GM19240 (cell line): ENCODE measurements around the gene DUSP28.

Source experiments
- DNase-seq: peaks from one replicate; pipeline ENCODE4 v3.0.0; 2011; ENCODE audit warnings: low spot score; ENCODE audit not compliant: insufficient read length

Gene DUSP28

DNA sequence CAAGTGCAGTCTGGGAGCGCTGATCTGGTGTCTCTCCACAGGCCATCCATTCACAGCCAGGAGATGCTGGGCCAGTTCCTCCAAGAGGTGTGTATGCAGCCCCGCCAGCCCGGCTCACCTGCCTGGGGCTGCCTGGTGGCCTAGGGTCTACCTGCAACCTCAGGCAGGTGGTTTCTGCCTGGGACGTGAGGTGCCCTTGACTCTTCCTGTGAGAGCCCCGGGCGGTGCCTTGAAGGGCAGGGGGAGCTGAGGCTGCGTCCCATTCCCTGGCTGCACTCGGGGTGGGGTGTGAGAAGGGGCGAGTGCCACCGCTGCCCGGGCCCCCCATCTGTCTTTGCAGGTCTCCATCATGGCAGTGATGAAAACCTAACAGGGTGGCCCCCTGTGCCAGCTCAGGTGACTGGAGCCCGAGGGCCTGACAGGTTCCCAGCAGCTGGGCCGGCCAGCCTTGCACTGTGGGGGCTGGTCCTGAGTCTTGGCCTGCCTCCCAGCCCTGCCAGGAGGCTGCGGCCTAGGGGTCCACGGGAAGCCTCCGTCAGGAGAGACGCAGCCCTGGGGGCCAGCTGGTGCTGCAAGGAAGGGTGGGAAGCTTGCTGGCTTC is 38.3 kb downstream of the DUSP28 start:
- no peak for DNase-seq

DNA sequence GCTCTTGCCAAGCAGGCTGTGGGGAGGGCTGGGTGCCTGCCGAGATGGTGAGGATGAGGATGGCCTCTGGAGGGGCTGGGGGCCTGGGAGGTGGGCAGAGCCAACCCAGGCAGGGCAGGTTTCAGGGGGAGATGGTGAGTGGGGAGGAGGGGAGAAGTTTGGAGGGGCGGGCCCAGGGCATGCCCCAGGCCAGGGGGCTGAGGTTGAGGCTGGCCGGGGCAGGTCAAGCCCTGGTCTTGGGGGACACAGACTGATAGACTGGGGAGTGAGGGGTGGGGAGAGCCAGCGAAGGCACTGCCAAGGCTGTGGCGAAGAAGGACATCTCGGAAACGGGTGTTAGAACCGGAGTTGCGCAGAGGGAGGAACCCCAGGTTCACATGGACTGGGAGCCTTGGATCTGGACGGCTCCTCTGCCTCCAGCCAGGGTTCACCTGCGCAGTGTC is 39.0 kb downstream of the DUSP28 start:
- no peak for DNase-seq

DNA sequence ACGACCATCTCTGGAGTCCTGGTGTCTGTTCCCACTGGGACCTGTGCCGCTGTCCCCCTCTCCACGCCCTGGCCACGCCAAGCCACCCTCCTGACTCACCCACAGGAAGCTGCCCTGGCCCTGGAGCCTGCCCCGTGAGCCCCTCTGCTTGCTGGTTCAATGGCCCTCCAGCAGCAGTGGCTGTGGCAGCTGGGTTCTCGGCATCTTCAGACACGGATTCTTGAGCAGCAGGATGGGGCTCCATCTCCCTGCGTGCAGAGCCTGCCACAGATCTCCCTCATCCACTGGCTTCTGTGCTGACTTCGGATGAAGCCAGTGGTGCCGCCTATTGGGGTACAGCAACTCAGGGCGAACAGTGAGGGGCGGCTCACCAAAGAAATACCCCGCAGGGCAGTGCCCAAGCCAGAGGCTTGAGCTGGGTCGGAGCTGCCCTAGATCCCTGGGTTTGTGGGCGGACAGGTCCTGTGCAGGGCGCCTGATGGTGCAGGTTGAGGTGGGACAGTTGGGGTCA is 40.3 kb downstream of the DUSP28 start:
- no peak for DNase-seq

DNA sequence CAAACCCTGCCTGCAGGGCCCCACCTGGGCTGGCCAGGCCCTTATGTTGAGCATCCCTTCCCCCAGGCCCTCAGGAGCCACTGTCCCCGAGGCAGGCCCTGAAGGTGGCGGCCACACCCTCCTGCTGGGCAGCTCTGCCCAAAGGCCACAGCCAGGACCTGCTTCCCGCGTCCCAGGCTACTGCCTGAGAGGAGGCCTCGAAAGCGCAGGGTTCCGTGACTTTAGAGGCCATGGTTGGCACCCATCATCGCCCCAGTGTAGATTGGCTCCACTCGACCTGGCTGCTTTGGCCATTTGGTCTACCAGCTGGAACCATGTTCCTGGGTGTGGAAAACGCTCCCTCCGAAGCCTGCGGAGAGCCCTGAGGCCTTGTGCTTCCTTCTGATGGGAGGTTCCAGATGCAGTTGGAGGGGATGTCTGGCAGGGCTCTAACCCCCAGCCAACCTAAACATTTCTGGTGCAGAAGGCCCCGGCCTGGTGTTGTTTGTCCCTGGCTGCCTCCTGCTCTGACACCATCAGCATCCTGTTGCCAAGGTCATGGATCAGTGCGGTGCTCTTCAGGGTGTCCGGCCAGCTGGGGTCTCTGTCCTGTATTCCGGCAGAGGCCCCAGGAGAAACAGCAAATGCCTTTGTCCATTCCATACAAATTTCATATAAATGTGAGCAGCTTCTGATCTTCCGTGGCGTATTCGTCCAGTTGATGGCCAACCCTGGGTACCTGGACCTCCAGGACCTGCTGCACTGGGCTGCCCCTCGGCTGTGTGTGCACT is 41.1 kb downstream of the DUSP28 start:
- DNase-seq = no peak

DNA sequence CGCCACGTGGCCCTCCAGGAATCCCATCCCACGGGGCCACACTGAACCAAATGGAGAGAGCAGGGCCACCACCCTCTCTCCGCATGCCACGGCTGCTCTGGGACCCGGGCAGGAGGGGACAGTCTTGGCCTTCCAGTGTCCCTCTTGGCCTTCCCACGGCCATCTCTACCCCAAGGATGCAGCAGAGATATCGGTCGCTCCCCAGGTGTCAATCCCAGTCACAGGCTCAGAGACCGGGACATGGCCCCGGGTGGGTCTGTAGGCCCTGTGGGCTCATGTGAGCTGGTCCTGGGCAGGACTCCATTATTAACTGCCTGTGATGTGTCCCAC is 41.6 kb downstream of the DUSP28 start:
- DNase-seq = no peak

DNA sequence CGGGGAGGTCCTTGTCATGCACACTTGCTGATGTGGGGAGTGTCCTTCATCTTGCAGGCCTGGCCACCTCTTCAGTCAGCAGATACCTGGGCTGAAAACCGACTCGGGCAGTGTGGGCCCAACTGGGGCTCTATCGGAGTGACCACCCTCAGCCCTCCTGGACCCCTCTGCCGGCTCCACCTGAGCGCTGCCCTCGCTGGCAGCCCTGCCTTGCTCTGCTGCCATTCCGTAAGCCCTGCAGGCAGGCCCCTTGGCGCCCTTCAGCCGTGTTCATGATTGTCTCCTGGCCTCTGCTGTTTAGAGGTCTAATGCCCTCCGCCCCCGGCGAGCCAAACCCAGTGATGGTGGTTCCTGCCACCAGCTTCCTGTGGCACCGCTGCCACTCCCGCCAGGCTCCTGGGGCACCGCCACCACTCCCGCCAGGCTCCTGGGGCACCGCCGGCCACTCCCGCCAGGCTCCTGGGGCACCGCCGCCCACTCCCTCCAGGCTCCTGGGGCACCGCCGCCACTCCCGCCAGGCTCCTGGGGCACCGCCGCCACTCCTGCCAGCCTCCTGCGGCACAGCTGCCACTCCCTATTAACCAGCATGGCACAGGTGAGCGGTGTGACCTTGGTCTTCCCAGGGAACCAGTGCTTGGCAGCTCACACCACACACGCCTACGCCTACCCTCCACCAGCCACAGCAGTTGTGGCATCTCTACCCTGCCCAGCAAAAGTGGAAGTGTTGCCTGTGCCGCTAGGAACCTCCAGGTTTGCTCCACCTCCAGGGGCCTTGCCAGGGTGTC is 42.3 kb downstream of the DUSP28 start:
- no peak for DNase-seq

DNA sequence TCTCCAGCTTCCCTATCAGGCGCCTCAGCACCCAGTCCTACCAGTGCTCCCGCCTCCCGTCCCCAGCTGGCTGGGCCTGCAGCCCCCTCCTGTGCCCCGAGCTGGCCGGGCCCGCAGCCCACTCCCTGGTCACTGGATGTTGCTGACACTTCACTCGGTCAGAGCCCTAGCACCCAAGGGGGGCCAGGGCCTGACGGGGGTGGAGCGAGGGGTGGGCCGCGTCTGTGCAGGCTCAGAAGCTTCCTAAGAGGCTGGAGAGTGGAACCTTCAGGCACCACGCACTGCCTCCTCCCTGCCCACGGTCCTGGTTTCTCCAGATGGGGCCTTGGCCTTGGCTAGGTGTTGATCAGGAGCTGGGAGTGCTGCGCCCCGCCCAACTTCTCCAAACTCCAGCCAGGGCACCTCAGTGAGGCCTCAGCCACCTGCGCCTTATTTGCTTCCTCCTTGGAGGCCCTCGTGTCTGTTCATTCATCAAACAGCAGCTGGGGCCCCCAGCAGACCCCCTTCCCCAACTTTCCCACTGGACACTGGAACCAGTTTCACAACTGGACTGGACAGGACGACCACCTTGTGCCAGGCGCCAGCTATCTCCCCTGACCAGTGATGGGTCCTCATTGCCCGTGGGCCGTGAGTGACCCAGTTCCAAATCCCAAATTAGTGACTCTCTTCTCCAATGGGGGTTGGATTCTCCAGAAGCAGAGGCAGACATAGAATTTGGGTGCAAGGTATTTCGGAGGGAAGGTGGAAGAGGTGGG is 43.1 kb downstream of the DUSP28 start:
- no peak for DNase-seq

DNA sequence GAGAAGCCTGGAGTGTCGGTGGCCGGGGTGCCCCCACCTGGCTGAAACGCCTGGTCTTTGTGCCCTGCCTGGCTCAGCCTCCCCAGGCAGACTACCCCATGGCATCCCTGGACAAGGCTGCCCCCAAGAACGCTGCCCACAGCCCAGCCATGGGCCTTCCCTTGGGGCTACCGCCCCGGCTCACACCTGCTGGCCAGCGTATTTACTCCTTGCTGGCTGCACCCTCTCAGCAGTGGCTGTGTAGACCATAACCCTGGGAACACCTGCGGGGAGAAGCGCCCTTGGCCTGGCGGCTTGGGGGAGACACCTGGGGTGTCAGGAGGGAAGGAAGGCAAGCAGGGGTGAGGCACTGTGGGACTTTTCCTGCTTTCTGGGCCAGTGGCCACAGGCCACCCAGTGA is 43.7 kb downstream of the DUSP28 start:
- DNase-seq = no peak

DNA sequence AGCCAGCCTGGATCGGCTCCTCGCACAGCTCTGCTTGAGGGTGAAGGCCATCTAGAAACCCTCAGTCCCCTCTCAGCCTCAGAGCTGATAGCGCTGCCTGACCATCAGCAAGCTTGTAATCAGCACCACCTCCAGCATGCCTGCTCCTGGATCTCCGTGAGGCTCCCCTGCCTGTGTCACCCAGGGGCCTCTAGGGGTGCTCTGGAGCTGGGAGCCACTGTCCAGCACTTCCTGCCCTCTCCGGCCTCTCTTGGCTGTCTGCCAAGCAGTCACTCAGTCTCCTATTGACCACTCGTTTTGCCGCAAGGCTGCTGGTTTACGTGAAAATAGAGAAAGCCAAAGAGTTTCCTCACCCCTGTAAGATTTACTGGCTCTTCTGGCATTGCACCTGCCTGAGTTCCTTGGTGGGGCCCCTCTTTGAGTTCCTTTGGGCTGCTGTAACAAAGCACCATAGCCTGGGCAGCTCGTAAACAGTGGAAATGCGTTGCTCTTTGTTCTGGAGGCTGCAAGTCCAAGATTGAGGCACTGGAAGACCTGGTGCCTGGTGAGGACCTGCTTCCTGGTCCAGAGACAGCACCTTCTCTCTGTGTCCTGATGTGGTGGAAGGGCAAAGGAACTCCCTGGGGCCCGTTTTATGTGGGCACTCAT is 44.3 kb downstream of the DUSP28 start:
- DNase-seq = peak; percentile 64

DNA sequence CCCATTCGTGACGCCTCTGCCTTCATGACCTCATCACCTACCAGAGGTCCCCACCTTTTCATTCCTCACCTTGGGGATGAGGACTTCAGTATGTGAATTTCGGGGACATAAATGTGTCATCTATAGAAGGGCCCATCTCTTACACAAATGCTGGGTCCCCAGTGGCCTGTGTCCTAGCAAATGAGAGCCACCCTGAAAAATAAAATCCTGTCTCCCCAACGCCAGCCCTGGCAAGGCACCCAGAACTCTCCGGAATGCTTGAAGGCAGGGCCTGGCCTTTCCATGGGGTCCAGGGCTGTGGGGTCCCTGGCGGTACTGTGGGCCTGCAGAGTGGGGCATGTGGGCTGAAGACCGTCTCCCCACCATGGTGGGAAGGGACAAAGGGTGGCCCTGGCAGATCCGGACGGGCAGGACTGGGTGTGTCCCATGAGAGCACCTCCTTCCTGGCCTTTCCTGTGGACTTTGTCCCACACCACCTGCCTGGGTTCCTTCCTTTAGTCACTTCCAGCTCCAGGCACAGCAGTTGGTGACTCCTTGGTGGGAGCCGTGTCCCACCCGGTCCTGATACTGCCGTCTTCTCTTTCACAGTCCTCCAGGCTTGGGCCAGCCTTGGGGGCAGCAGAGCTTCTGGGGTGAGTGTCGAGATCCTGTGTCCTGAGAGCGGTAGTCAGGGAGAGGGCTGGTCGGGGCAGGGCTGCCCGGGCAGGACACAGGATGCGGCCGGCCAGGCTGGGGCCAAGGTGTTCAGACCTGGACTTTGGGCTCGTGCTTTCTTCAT is 45.0 kb downstream of the DUSP28 start:
- DNase-seq = no peak

DNA sequence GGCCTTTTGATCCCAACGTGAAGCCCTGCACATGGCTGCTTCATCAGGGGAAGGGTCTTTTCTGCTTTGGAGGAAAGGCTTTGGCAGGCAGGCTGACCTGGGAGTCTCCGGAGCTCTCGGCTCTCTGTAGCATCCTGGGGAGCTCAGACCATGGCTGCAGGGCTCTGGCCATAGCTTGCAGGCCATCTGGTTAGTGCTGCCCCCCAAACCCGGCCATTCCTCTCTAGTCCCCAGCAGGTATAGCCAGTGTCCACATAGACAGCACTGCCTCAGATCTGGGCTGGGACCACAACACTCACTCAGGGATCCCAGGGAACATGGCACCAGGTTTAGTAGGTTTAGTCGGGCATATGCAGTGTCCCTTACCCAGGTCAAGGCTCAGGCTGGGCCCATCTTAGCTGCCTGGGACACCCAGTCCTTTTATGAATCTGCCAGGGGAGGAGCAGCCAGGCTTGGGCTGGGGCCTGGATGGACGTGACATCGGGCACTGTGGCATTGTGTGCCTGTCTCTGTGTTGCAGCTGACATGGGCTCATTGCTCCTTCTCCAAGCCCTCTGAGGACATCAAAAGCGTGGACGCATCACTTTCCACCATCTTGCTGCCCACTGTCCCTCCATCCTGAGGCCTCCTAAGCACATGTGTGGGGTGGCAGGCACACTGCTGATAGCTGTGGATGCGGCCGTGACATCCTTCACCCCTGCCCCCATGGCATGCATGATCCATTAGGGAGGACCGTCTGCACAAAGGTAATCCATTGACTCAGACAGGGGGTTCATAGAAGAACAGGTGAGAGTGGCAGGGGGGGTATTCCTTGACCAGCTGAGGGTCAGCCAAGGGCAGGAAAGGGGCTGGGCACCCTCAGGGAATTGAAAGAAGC is 45.9 kb downstream of the DUSP28 start:
- DNase-seq = no peak

DNA sequence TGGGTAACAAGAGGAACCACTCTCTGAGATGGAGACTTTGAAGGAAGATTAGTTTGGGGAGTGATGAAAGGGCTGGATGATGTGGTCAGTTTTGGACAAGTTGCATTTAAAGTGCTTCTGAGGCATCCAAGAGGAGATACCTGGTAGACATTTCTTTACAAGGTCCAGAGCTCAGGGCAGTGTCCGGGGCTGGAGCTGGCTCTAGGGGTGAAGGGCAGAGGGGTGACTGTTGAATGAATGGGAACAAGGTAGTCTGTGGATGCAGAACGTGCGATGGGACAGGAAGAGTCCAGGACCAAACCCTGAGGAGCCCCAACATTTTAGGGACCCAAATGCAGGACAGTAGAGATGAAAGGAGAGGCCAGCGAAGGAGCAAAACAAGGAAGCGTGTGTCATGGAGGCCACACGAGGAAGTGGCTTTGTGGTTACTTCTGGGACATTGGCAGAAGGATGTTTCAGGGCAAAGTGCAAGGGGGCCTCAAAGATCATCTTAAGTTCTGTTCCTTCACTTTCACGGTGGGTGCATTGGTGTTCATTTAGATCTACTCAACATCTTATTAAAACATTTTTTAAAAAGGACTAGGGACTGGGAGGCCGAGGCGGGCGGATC is 51.5 kb downstream of the DUSP28 start:
- DNase-seq = no peak
